K562 (cell line): ENCODE measurements around the gene VPREB3.

Source experiments
- RAD21 ChIP-seq, 2 experiments: fragments of 250-450 bp in 1 of 2; fragments of 450-650 bp in 1 of 2; sonication (Bioruptor Pico) in 1 of 2; formaldehyde crosslinking in 1 of 2; IDR thresholded peaks in 1 of 2; conservative IDR thresholded peaks in 1 of 2; 2 replicates each; pipeline versions ENCODE4 v1.4.0 to v1.8.0; 2020 to 2022; ENCODE audit warnings: mild to moderate bottlenecking in 2 of 2, moderate library complexity in 1 of 2
- TCF7 ChIP-seq: sonication (generic); IDR thresholded peaks from 2 replicates; pipeline ENCODE4 v1.6.1; 2016; ENCODE audit warnings: antibody characterized with exemption, borderline replicate concordance
- TF ChIP-seq, protein P1 (sequence below), 2 experiments: fragments of 450-650 bp; formaldehyde crosslinking in 1 of 2; IDR thresholded peaks; 2 replicates each; pipeline versions ENCODE4 v1.4.0 to v1.6.1; 2014 to 2020; ENCODE audit warnings: mild to moderate bottlenecking in 2 of 2, borderline replicate concordance in 1 of 2, low read depth in 1 of 2
- TF ChIP-seq, protein P2 (sequence below): IDR thresholded peaks from 3 replicates; pipeline ENCODE4 v1.6.1; 2011; ENCODE audit warnings: borderline replicate concordance, mild to moderate bottlenecking; ENCODE audit not compliant: insufficient read length, insufficient read depth
- TF ChIP-seq, protein P3 (sequence below), 3 experiments: IDR thresholded peaks in 2 of 3; conservative IDR thresholded peaks in 1 of 3; 2 replicates each; pipeline ENCODE4 v1.5.1; 2011 to 2012; ENCODE audit warnings: low read length in 3 of 3, mild to moderate bottlenecking in 3 of 3, control low read depth in 2 of 3, improper control_type of control experiment in 1 of 3, inconsistent platforms in 1 of 3, low read depth in 1 of 3, mixed read lengths in 1 of 3, moderate library complexity in 1 of 3; ENCODE audit not compliant: insufficient read depth in 2 of 3

DNA sequence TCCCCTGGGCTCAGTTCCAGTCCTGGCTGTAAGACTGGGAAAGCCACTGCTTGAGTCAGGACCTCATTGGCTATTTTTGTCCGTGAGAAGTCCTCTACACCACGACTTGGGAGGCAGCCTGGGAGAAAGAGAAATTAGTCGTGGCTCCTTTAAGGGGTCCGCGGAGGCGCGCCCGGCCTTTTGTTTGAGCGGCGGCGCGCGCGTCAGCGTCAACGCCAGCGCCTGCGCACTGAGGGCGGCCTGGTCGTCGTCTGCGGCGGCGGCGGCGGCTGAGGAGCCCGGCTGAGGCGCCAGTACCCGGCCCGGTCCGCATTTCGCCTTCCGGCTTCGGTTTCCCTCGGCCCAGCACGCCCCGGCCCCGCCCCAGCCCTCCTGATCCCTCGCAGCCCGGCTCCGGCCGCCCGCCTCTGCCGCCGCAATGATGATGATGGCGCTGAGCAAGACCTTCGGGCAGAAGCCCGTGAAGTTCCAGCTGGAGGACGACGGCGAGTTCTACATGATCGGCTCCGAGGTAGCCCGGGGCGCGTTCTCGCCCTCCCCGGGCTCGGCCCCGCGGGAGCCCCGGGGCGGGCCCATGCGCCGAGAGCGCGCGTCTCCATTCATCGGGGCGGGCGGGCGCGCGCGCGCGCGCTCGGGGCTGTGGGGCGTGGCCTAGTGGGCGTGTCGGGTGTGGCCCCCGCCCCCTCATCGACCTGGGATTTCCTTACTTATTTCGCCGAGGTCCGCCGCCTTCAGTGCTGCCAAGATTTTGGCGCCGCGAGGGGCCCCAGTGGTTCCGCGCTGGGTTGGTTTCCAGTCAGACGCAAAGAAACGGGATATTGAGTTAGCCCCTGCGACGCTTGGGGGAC lies 32.8 kb upstream of the VPREB3 start, which contains the start of gene SMARCB1:
- no peak for TF ChIP-seq RAD21 (CRISPR knock-in tag; conservative IDR thresholded peaks at IDR 0.05 in 1 of 2, IDR thresholded peaks at IDR 0.05 in 1 of 2)
- TF ChIP-seq, protein P1, sequence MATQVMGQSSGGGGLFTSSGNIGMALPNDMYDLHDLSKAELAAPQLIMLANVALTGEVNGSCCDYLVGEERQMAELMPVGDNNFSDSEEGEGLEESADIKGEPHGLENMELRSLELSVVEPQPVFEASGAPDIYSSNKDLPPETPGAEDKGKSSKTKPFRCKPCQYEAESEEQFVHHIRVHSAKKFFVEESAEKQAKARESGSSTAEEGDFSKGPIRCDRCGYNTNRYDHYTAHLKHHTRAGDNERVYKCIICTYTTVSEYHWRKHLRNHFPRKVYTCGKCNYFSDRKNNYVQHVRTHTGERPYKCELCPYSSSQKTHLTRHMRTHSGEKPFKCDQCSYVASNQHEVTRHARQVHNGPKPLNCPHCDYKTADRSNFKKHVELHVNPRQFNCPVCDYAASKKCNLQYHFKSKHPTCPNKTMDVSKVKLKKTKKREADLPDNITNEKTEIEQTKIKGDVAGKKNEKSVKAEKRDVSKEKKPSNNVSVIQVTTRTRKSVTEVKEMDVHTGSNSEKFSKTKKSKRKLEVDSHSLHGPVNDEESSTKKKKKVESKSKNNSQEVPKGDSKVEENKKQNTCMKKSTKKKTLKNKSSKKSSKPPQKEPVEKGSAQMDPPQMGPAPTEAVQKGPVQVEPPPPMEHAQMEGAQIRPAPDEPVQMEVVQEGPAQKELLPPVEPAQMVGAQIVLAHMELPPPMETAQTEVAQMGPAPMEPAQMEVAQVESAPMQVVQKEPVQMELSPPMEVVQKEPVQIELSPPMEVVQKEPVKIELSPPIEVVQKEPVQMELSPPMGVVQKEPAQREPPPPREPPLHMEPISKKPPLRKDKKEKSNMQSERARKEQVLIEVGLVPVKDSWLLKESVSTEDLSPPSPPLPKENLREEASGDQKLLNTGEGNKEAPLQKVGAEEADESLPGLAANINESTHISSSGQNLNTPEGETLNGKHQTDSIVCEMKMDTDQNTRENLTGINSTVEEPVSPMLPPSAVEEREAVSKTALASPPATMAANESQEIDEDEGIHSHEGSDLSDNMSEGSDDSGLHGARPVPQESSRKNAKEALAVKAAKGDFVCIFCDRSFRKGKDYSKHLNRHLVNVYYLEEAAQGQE (IDR thresholded peaks at IDR 0.05; ENCODE audit: borderline replicate concordance) = peak; percentile 5; the same call in 1 of the 2 replicates
- TF ChIP-seq, protein P1 (CRISPR knock-in tag; IDR thresholded peaks at IDR 0.05; ENCODE audit: low read depth) = 0 out of 2 replicates have a peak, but pooled peaks have one; percentile 48
- TF ChIP-seq, protein P2, sequence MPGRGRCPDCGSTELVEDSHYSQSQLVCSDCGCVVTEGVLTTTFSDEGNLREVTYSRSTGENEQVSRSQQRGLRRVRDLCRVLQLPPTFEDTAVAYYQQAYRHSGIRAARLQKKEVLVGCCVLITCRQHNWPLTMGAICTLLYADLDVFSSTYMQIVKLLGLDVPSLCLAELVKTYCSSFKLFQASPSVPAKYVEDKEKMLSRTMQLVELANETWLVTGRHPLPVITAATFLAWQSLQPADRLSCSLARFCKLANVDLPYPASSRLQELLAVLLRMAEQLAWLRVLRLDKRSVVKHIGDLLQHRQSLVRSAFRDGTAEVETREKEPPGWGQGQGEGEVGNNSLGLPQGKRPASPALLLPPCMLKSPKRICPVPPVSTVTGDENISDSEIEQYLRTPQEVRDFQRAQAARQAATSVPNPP = no peak
- TF ChIP-seq TCF7 = no peak
- TF ChIP-seq, protein P3, sequence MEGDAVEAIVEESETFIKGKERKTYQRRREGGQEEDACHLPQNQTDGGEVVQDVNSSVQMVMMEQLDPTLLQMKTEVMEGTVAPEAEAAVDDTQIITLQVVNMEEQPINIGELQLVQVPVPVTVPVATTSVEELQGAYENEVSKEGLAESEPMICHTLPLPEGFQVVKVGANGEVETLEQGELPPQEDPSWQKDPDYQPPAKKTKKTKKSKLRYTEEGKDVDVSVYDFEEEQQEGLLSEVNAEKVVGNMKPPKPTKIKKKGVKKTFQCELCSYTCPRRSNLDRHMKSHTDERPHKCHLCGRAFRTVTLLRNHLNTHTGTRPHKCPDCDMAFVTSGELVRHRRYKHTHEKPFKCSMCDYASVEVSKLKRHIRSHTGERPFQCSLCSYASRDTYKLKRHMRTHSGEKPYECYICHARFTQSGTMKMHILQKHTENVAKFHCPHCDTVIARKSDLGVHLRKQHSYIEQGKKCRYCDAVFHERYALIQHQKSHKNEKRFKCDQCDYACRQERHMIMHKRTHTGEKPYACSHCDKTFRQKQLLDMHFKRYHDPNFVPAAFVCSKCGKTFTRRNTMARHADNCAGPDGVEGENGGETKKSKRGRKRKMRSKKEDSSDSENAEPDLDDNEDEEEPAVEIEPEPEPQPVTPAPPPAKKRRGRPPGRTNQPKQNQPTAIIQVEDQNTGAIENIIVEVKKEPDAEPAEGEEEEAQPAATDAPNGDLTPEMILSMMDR (IDR thresholded peaks at IDR 0.05 in 2 of 3, conservative IDR thresholded peaks at IDR 0.05 in 1 of 3; ENCODE audit: insufficient read depth in 2 of 3, low read depth in 1 of 3, low read length in 3 of 3) = no peak
